ENCODE data around the gene OGFOD3.

The OGFOD3 gene

GRCh38 chr17:82390015-82390859 lies 28.1 kb downstream of the OGFOD3 start:
- Histone ChIP-seq H3K9ac (ENCODE audit: low read length) (no peak overlapping the region), H3K27ac (ENCODE audit: low read length) (no peak overlapping the region), H3K9me3 (ENCODE audit: insufficient read depth, low read length) (no peaks in the 10 kb centered on the region), H4K20me1 (ENCODE audit: insufficient read depth, low read length) (no peaks in the 10 kb centered on the region), H3K27me3 (ENCODE audit: low read depth, low read length) (no peaks in the 10 kb centered on the region), H3K4me3 (ENCODE audit: low read length) (no peak overlapping the region), H2AFZ (ENCODE audit: low read depth, low read length) (no peak overlapping the region), H3K4me1 (ENCODE audit: low read length) (no peaks in the 10 kb centered on the region), H3K36me3 (replicated peaks; ENCODE audit: low read depth, low read length) (no peaks in the 10 kb centered on the region), H3K4me2 (ENCODE audit: low read length) (no peak overlapping the region), H3K79me2 (ENCODE audit: low read length) (no peaks in the 10 kb centered on the region)
- TF ChIP-seq CTCF (IDR thresholded peaks at IDR 0.05; ENCODE audit: low read depth, low read length), result no peak
- no peak for TF ChIP-seq EZH2phosphoT487 (IDR thresholded peaks at IDR 0.05; ENCODE audit: low read depth)

GRCh38 chr17:82389379-82389778 lies 29.0 kb downstream of the OGFOD3 start:
- no peak for TF ChIP-seq CTCF (IDR thresholded peaks at IDR 0.05; ENCODE audit: low read depth, low read length)
- TF ChIP-seq EZH2phosphoT487 (IDR thresholded peaks at IDR 0.05; ENCODE audit: low read depth), result no peak
- no peak overlapping the region for H3K27ac ChIP-seq (ENCODE audit: low read length)
- no peak overlapping the region for H3K4me2 ChIP-seq (ENCODE audit: low read length)
- no peaks in the 10 kb centered on the region for H4K20me1 ChIP-seq (ENCODE audit: insufficient read depth, low read length)
- H3K27me3 ChIP-seq (ENCODE audit: low read depth, low read length), result no peaks in the 10 kb centered on the region
- H3K9me3 ChIP-seq (ENCODE audit: insufficient read depth, low read length), result no peaks in the 10 kb centered on the region
- no peaks in the 10 kb centered on the region for H3K4me1 ChIP-seq (ENCODE audit: low read length)
- no peak overlapping the region for H3K9ac ChIP-seq (ENCODE audit: low read length)
- no peak overlapping the region for H3K4me3 ChIP-seq (ENCODE audit: low read length)
- no peak overlapping the region for H2AFZ ChIP-seq (ENCODE audit: low read depth, low read length)
- no peaks in the 10 kb centered on the region for H3K36me3 ChIP-seq (replicated peaks; ENCODE audit: low read depth, low read length)
- no peaks in the 10 kb centered on the region for H3K79me2 ChIP-seq (ENCODE audit: low read length)

GRCh38 chr17:82388922-82389283 lies 29.5 kb downstream of the OGFOD3 start:
- TF ChIP-seq EZH2phosphoT487 (IDR thresholded peaks at IDR 0.05; ENCODE audit: low read depth) (no peak), CTCF (IDR thresholded peaks at IDR 0.05; ENCODE audit: low read depth, low read length) (no peak)
- Histone ChIP-seq H3K9ac (ENCODE audit: low read length) (no peak overlapping the region), H3K27me3 (ENCODE audit: low read depth, low read length) (no peaks in the 10 kb centered on the region), H3K27ac (ENCODE audit: low read length) (no peak overlapping the region), H3K4me3 (ENCODE audit: low read length) (no peak overlapping the region), H3K79me2 (ENCODE audit: low read length) (no peaks in the 10 kb centered on the region), H3K36me3 (replicated peaks; ENCODE audit: low read depth, low read length) (no peaks in the 10 kb centered on the region), H4K20me1 (ENCODE audit: insufficient read depth, low read length) (no peaks in the 10 kb centered on the region), H2AFZ (ENCODE audit: low read depth, low read length) (no peak overlapping the region), H3K4me2 (ENCODE audit: low read length) (no peak overlapping the region), H3K4me1 (ENCODE audit: low read length) (no peaks in the 10 kb centered on the region), H3K9me3 (ENCODE audit: insufficient read depth, low read length) (no peaks in the 10 kb centered on the region)

GRCh38 chr17:82388223-82388921 lies 30.0 kb downstream of the OGFOD3 start:
- Histone ChIP-seq H3K36me3 (replicated peaks; ENCODE audit: low read depth, low read length) (no peaks in the 10 kb centered on the region), H3K27me3 (ENCODE audit: low read depth, low read length) (no peaks in the 10 kb centered on the region), H3K4me2 (ENCODE audit: low read length) (no peak overlapping the region), H3K9ac (ENCODE audit: low read length) (no peak overlapping the region), H3K4me1 (ENCODE audit: low read length) (no peaks in the 10 kb centered on the region), H3K4me3 (ENCODE audit: low read length) (no peak overlapping the region), H2AFZ (ENCODE audit: low read depth, low read length) (no peak overlapping the region), H3K79me2 (ENCODE audit: low read length) (no peaks in the 10 kb centered on the region), H3K27ac (ENCODE audit: low read length) (no peak overlapping the region), H3K9me3 (ENCODE audit: insufficient read depth, low read length) (no peaks in the 10 kb centered on the region), H4K20me1 (ENCODE audit: insufficient read depth, low read length) (no peaks in the 10 kb centered on the region)
- TF ChIP-seq EZH2phosphoT487 (IDR thresholded peaks at IDR 0.05; ENCODE audit: low read depth), result no peak
- no peak for TF ChIP-seq CTCF (IDR thresholded peaks at IDR 0.05; ENCODE audit: low read depth, low read length)
